Lower leg skin (tissue), 3 donors: ENCODE data around the gene KRTDAP.

Source experiments
- POLR2A ChIP-seq, 2 donors: fragments of 450-650 bp; IDR thresholded peaks; one replicate each; pipeline ENCODE4 v1.6.1; 2016 to 2017; ENCODE audit warnings: antibody characterized with exemption in 2 of 2, mild to moderate bottlenecking in 1 of 2, moderate library complexity in 1 of 2
- TF ChIP-seq, protein P1 (sequence below), 3 donors: fragments of 450-650 bp; IDR thresholded peaks; one replicate each; pipeline ENCODE4 v1.5.1; 2016; ENCODE audit warnings: antibody characterized with exemption in 3 of 3, mild to moderate bottlenecking in 3 of 3, moderate library complexity in 2 of 3

- TF ChIP-seq POLR2A (IDR thresholded peaks at IDR 0.05): no peak
- TF ChIP-seq, protein P1, sequence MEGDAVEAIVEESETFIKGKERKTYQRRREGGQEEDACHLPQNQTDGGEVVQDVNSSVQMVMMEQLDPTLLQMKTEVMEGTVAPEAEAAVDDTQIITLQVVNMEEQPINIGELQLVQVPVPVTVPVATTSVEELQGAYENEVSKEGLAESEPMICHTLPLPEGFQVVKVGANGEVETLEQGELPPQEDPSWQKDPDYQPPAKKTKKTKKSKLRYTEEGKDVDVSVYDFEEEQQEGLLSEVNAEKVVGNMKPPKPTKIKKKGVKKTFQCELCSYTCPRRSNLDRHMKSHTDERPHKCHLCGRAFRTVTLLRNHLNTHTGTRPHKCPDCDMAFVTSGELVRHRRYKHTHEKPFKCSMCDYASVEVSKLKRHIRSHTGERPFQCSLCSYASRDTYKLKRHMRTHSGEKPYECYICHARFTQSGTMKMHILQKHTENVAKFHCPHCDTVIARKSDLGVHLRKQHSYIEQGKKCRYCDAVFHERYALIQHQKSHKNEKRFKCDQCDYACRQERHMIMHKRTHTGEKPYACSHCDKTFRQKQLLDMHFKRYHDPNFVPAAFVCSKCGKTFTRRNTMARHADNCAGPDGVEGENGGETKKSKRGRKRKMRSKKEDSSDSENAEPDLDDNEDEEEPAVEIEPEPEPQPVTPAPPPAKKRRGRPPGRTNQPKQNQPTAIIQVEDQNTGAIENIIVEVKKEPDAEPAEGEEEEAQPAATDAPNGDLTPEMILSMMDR (IDR thresholded peaks at IDR 0.05): no peak
These were observed 45.5 kb downstream of the KRTDAP start for GRCh38 chr19:35444735-35445134.
